ENCODE results near the gene NTPCR.

NTPCR gene

DNA sequence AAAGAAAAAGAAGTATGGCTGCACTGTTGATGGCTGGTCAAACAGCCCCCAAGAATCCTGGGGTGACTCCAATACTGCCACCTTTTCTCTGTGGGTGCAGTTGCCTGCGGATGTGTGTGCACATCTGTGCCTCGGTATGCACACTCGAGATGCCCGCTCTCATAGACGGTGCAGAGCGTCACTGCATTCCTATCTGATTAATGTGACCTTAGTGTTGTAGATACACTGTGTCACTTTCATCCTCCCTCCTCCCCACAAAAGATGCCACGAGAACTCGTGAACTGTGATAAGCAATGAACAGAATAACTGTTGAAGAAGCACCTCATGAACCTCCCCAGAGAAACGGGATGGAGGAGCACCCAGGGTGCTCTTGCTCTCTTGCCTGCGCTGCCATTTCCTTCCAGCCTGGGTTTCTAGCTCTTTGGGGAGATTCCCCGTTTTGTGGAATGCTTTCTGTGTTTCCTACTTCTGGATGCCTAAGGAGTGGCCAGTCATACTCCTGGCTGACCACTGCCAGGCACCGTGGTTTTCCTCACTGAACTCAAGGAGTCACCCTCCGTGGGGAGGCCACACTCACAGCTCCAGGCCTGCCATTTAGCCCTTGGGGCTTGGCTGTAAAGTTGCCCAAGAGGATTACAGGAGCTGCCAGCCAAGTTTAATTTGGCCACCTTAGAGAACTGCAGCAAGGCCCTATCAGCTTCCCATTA lies 32.0 kb downstream of the NTPCR start:
- Histone ChIP-seq H3K4me3 (ENCODE audit: low read length) (no peak overlapping the region), H3K27me3 (ENCODE audit: control insufficient read depth, insufficient read depth, low read length) (no peaks in the 10 kb centered on the region), H3K9ac (ENCODE audit: low read length) (no peak overlapping the region), H3K9me3 (ENCODE audit: control insufficient read depth, low read depth, low read length) (no peaks in the 10 kb centered on the region), H3K36me3 (ENCODE audit: control insufficient read depth, low read depth, low read length) (peaks cover 12% of the 10 kb centered on the region), H3K4me1 (ENCODE audit: control insufficient read depth, low read depth, low read length) (no peaks in the 10 kb centered on the region), H3K27ac (ENCODE audit: low read length) (no peak overlapping the region)

- no peak overlapping the region for H3K9ac ChIP-seq (ENCODE audit: low read length)
- no peak overlapping the region for H3K27ac ChIP-seq (ENCODE audit: low read length)
- peaks cover 12% of the 10 kb centered on the region for H3K36me3 ChIP-seq (ENCODE audit: control insufficient read depth, low read depth, low read length)
- no peaks in the 10 kb centered on the region for H3K27me3 ChIP-seq (ENCODE audit: control insufficient read depth, insufficient read depth, low read length)
- H3K4me1 ChIP-seq (ENCODE audit: control insufficient read depth, low read depth, low read length) = no peaks in the 10 kb centered on the region
- no peak overlapping the region for H3K4me3 ChIP-seq (ENCODE audit: low read length)
- H3K9me3 ChIP-seq (ENCODE audit: control insufficient read depth, low read depth, low read length) = no peaks in the 10 kb centered on the region
Observed at GRCh38 chr1:232983375-232983774, 33.0 kb downstream of the NTPCR start.

- no peaks in the 10 kb centered on the region for H3K27me3 ChIP-seq (ENCODE audit: control insufficient read depth, insufficient read depth, low read length)
- H3K36me3 ChIP-seq (ENCODE audit: control insufficient read depth, low read depth, low read length) = peaks cover 12% of the 10 kb centered on the region
Observed at GRCh38 chr1:232983817-232984567, 33.6 kb downstream of the NTPCR start.

DNA sequence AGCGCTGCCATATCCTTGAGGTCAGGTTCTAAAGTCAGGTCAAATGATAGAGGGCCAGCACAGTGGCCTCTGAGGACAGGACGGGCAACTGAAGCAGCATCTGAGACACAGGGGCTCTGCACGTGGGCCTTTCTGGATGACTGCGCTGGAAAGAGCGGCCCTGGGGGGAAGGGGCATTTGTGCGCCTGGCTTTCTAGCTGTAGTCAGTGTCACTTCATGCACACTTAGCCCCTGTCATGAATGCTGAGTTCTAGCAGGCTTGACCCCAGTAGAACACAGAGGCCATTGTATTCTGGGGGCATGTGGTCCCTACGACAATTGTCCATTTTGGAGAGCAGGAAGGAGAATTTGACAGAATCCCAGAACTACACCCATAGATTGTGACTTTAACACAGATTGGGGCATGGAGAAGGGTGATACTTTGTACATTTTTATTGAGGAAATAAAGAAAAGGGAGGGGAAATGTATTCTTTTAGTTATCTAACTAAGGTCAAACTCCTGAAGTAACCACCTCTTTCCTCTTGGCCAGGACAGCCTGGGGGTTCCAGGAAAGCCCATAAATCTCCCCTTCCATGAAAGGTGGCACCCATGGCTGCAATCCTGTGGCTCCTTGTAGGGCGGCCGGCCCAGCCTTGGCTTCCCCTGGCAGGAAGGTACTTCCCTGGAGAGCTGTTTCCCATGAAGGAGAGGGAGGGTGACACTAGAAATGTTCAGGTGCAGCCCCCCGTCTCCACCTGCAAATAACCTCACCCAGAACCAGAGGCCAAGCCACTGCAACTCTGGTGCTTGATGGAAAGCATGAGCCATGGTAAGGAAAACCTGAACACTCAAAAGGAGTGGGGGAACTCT lies 34.4 kb downstream of the NTPCR start:
- no peaks in the 10 kb centered on the region for H3K9me3 ChIP-seq (ENCODE audit: control insufficient read depth, low read depth, low read length)
- H3K27ac ChIP-seq (ENCODE audit: low read length) = no peak overlapping the region
- H3K4me1 ChIP-seq (ENCODE audit: control insufficient read depth, low read depth, low read length) = no peaks in the 10 kb centered on the region
- peaks cover 12% of the 10 kb centered on the region for H3K36me3 ChIP-seq (ENCODE audit: control insufficient read depth, low read depth, low read length)
- no peak overlapping the region for H3K4me3 ChIP-seq (ENCODE audit: low read length)
- H3K27me3 ChIP-seq (ENCODE audit: control insufficient read depth, insufficient read depth, low read length) = no peaks in the 10 kb centered on the region
- no peak overlapping the region for H3K9ac ChIP-seq (ENCODE audit: low read length)

More at GRCh38 chr1:232983817-232984567, 33.6 kb downstream of the NTPCR start:
- Histone ChIP-seq H3K4me3 (ENCODE audit: low read length) (no peak overlapping the region), H3K9me3 (ENCODE audit: control insufficient read depth, low read depth, low read length) (no peaks in the 10 kb centered on the region), H3K9ac (ENCODE audit: low read length) (no peak overlapping the region), H3K4me1 (ENCODE audit: control insufficient read depth, low read depth, low read length) (no peaks in the 10 kb centered on the region), H3K27ac (ENCODE audit: low read length) (no peak overlapping the region)

DNA sequence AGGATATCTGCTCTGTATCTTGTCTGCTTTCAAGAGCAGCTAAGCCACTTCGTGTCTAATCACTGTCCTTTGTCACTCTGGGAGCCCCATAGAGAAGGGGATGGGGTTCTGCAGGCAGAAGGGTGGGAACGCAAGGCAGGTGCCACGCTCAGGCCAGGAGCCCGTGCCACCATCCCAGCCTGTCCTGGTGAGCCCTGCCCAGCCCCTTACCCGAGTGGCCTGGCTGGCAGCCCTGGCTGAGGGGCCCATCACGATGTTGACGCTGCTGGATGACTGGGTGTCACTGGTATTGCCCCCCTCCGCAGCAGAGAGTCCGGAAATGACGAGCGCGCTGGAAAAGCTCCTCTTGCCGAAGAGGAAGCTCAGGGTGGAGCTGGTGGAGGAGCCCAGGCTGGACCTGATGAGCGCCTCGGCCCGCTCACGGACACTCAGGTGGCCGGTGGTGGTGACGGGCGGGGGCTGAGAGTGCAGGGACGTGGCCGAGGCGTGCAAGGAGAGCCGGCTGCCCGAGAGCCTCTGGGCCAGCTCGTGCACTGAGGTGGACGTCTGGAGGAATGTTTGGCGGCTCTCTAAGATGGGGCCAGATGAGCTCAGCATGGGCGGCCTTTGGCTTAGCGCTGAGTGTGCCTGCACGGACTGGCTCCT lies 35.6 kb downstream of the NTPCR start:
- Histone ChIP-seq H3K9ac (ENCODE audit: low read length) (no peak overlapping the region), H3K36me3 (ENCODE audit: control insufficient read depth, low read depth, low read length) (peaks cover 12% of the 10 kb centered on the region), H3K9me3 (ENCODE audit: control insufficient read depth, low read depth, low read length) (no peaks in the 10 kb centered on the region), H3K27me3 (ENCODE audit: control insufficient read depth, insufficient read depth, low read length) (no peaks in the 10 kb centered on the region), H3K4me1 (ENCODE audit: control insufficient read depth, low read depth, low read length) (no peaks in the 10 kb centered on the region), H3K4me3 (ENCODE audit: low read length) (no peak overlapping the region), H3K27ac (ENCODE audit: low read length) (no peak overlapping the region)

DNA sequence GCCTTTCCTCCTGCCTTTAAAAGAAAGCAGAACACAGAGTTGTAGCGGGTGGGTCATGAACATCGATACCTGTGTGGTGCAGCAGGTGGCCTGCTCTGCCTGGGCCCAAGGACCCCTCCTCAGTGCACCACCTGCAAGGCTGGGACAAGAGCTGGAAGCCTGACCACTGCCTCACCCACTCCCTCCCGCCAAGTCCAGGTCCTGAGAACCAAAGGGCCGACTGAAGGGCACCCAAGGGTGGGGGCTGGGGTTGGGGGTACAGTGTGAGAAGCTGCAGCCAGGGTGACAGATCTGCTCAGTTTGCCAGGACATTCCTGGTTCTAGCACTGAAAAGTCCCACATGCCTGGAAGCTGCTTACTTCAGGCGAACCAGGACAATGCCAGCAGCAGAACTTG lies 36.1 kb downstream of the NTPCR start:
- Histone ChIP-seq H3K36me3 (ENCODE audit: control insufficient read depth, low read depth, low read length) (peaks cover 12% of the 10 kb centered on the region), H3K27me3 (ENCODE audit: control insufficient read depth, insufficient read depth, low read length) (no peaks in the 10 kb centered on the region), H3K9me3 (ENCODE audit: control insufficient read depth, low read depth, low read length) (no peaks in the 10 kb centered on the region), H3K4me1 (ENCODE audit: control insufficient read depth, low read depth, low read length) (no peaks in the 10 kb centered on the region), H3K27ac (ENCODE audit: low read length) (no peak overlapping the region), H3K9ac (ENCODE audit: low read length) (no peak overlapping the region), H3K4me3 (ENCODE audit: low read length) (no peak overlapping the region)

GRCh38 chr1:232987046-232987773 lies 36.8 kb downstream of the NTPCR start:
- H3K9me3 ChIP-seq (ENCODE audit: control insufficient read depth, low read depth, low read length) = no peaks in the 10 kb centered on the region
- no peaks in the 10 kb centered on the region for H3K27me3 ChIP-seq (ENCODE audit: control insufficient read depth, insufficient read depth, low read length)
- H3K4me1 ChIP-seq (ENCODE audit: control insufficient read depth, low read depth, low read length) = no peaks in the 10 kb centered on the region
- H3K27ac ChIP-seq (ENCODE audit: low read length) = no peak overlapping the region
- peaks cover 12% of the 10 kb centered on the region for H3K36me3 ChIP-seq (ENCODE audit: control insufficient read depth, low read depth, low read length)
- H3K4me3 ChIP-seq (ENCODE audit: low read length) = no peak overlapping the region
- H3K9ac ChIP-seq (ENCODE audit: low read length) = no peak overlapping the region

DNA sequence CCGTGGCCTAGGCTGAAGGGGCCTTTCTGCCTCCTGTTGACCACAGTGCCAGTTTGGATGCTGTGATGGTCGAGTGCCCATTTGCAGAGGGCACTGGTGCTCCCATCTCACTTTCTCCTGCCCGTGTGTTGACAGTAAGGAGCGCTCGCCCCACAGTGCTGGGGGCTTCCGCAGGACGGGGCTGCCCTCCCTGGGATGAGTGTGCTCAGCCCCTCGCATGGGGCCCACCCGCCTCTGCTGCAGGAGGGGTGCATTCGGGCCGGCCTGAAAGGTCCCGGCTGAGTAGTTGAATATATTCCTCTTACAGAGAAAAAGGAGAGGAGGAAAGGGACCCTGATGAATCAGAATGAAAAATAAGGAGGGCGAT lies 37.3 kb downstream of the NTPCR start:
- Histone ChIP-seq H3K4me1 (ENCODE audit: control insufficient read depth, low read depth, low read length) (no peaks in the 10 kb centered on the region), H3K9ac (ENCODE audit: low read length) (no peak overlapping the region), H3K36me3 (ENCODE audit: control insufficient read depth, low read depth, low read length) (peaks cover 12% of the 10 kb centered on the region), H3K27me3 (ENCODE audit: control insufficient read depth, insufficient read depth, low read length) (no peaks in the 10 kb centered on the region), H3K27ac (ENCODE audit: low read length) (no peak overlapping the region), H3K4me3 (ENCODE audit: low read length) (no peak overlapping the region), H3K9me3 (ENCODE audit: control insufficient read depth, low read depth, low read length) (no peaks in the 10 kb centered on the region)

GRCh38 chr1:232988572-232989040 lies 38.2 kb downstream of the NTPCR start:
- Histone ChIP-seq H3K9me3 (ENCODE audit: control insufficient read depth, low read depth, low read length) (peaks cover 4% of the 10 kb centered on the region), H3K4me3 (ENCODE audit: low read length) (no peak overlapping the region), H3K4me1 (ENCODE audit: control insufficient read depth, low read depth, low read length) (no peaks in the 10 kb centered on the region), H3K27ac (ENCODE audit: low read length) (no peak overlapping the region), H3K27me3 (ENCODE audit: control insufficient read depth, insufficient read depth, low read length) (no peaks in the 10 kb centered on the region), H3K9ac (ENCODE audit: low read length) (no peak overlapping the region), H3K36me3 (ENCODE audit: control insufficient read depth, low read depth, low read length) (peaks cover 18% of the 10 kb centered on the region)

GRCh38 chr1:232990176-232991128 lies 40.0 kb downstream of the NTPCR start:
- Histone ChIP-seq H3K9ac (ENCODE audit: low read length) (no peak overlapping the region), H3K4me1 (ENCODE audit: control insufficient read depth, low read depth, low read length) (no peaks in the 10 kb centered on the region), H3K27ac (ENCODE audit: low read length) (no peak overlapping the region), H3K36me3 (ENCODE audit: control insufficient read depth, low read depth, low read length) (peaks cover 21% of the 10 kb centered on the region), H3K27me3 (ENCODE audit: control insufficient read depth, insufficient read depth, low read length) (no peaks in the 10 kb centered on the region), H3K9me3 (ENCODE audit: control insufficient read depth, low read depth, low read length) (peaks cover 7% of the 10 kb centered on the region), H3K4me3 (ENCODE audit: low read length) (no peak overlapping the region)
